ENCODE measurements around the gene LMAN1. TPM values are rescaled to one million over a fixed set of nuclear protein-coding genes. Genes with fewer than 3 reads are reported as not detected.

LMAN1 gene
- total and polyA plus RNA-seq, 4 donors = 18.9 to 108 (median 67.2) TPM

GRCh38 chr18:59305295-59305694, 53.8 kb downstream of the LMAN1 start:
- no peak overlapping the region for H3K4me3 ChIP-seq
- 71 to 75% methylated on average over 4 of the region's 4 CpGs for WGBS, 2 donors
- H3K36me3 ChIP-seq (ENCODE audit: control insufficient read depth in 4 of 4, insufficient read depth in 4 of 4, low read length in 4 of 4) = no peaks in the 10 kb centered on the region
- H3K9me3 ChIP-seq (ENCODE audit: control insufficient read depth in 4 of 4, insufficient read depth in 3 of 4, low read length in 3 of 4) = no peaks in the 10 kb centered on the region
- H3K27me3 ChIP-seq (ENCODE audit: control insufficient read depth in 3 of 3, insufficient read depth in 3 of 3, low read length in 2 of 3) = peaks cover 3 to 19% (median 9%) of the 10 kb centered on the region in 3 donors
- ATAC-seq (ENCODE audit: insufficient read depth, low FRiP score) (no peak), DNase-seq (no peak)
- no peak overlapping the region for H3K27ac ChIP-seq (ENCODE audit: low read depth in 1 of 2, low read length in 1 of 2)
- no peak overlapping the region for H3K9ac ChIP-seq (ENCODE audit: insufficient read depth in 1 of 2, low read length in 2 of 2)
- peaks cover 0 to 8% (median 0%) of the 10 kb centered on the region in 5 donors for H3K4me1 ChIP-seq (ENCODE audit: control insufficient read depth in 5 of 5, insufficient read depth in 5 of 5, low read length in 5 of 5)
- TF ChIP-seq, protein P1, sequence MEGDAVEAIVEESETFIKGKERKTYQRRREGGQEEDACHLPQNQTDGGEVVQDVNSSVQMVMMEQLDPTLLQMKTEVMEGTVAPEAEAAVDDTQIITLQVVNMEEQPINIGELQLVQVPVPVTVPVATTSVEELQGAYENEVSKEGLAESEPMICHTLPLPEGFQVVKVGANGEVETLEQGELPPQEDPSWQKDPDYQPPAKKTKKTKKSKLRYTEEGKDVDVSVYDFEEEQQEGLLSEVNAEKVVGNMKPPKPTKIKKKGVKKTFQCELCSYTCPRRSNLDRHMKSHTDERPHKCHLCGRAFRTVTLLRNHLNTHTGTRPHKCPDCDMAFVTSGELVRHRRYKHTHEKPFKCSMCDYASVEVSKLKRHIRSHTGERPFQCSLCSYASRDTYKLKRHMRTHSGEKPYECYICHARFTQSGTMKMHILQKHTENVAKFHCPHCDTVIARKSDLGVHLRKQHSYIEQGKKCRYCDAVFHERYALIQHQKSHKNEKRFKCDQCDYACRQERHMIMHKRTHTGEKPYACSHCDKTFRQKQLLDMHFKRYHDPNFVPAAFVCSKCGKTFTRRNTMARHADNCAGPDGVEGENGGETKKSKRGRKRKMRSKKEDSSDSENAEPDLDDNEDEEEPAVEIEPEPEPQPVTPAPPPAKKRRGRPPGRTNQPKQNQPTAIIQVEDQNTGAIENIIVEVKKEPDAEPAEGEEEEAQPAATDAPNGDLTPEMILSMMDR (IDR thresholded peaks at IDR 0.05; ENCODE audit: control extremely low read depth, extremely low read depth) = no peak

DNA sequence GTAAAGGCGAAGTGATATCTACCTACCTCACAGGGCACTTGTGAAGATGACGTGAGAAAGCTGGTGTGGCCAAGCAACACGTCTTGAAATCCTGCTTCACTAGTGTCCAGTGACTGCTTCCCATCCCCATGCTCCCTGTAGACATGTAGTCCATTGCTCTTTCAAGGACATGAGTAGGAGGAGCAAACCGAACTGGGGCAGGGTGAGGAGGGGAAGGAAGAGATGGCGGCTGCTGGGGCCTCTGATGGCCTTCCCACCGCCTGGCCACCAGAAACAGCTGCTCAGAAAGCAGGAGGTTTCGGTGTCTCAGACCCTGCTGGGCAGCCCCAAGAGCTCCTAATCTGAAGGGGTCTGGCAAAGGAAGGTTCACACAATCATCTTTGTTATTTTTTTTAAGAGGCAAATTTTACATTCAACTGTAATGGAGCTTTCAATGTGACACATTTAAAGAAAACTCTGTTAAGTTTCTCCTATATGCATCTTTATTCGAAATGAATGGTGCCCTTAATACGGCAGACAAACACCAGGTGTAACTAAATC, 55.3 kb downstream of the LMAN1 start:
- no peak for DNase-seq
- H3K4me3 ChIP-seq = no peak overlapping the region
- H3K27ac ChIP-seq (ENCODE audit: low read depth in 1 of 2, low read length in 1 of 2) = no peak overlapping the region
- TF ChIP-seq, protein P1 (IDR thresholded peaks at IDR 0.05; ENCODE audit: control extremely low read depth, extremely low read depth) = no peak
- no peak for ATAC-seq (ENCODE audit: insufficient read depth, low FRiP score)
- H3K36me3 ChIP-seq (ENCODE audit: control insufficient read depth in 4 of 4, insufficient read depth in 4 of 4, low read length in 4 of 4) = no peaks in the 10 kb centered on the region
- H3K9ac ChIP-seq (ENCODE audit: insufficient read depth in 1 of 2, low read length in 2 of 2) = no peak overlapping the region
- H3K9me3 ChIP-seq (ENCODE audit: control insufficient read depth in 4 of 4, insufficient read depth in 3 of 4, low read length in 3 of 4) = no peaks in the 10 kb centered on the region
- peaks cover 0 to 2% (median 0%) of the 10 kb centered on the region in 5 donors for H3K4me1 ChIP-seq (ENCODE audit: control insufficient read depth in 5 of 5, insufficient read depth in 5 of 5, low read length in 5 of 5)
- WGBS, 2 donors = 80 to 83% methylated on average over 9 of the region's 9 CpGs
- H3K27me3 ChIP-seq (ENCODE audit: control insufficient read depth in 3 of 3, insufficient read depth in 3 of 3, low read length in 2 of 3) = peaks cover 3 to 15% (median 9%) of the 10 kb centered on the region in 3 donors

DNA sequence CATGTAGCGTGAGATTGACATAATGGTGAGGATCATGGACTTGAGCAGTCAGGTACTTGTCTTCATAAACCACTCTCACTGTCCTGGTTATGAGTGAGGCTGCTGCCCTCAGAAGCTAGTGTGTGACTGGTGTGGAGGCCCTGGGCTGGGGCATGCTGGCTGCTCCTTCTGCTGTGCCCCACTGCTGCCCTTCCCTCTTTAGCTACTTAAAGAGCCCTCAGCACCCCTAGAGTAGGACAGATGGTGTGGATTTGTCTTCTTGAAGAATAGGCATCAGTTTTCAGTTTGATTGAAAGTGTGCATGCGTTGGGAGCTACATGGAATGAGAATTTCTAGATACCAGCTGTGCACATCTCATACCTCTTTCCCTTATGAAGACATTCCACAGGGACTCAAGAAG, 56.1 kb downstream of the LMAN1 start:
- Histone ChIP-seq H3K9me3 (ENCODE audit: control insufficient read depth in 4 of 4, insufficient read depth in 3 of 4, low read length in 3 of 4) (no peaks in the 10 kb centered on the region), H3K27ac (ENCODE audit: low read depth in 1 of 2, low read length in 1 of 2) (no peak overlapping the region), H3K36me3 (ENCODE audit: control insufficient read depth in 4 of 4, insufficient read depth in 4 of 4, low read length in 4 of 4) (no peaks in the 10 kb centered on the region), H3K4me3 (no peak overlapping the region), H3K27me3 (ENCODE audit: control insufficient read depth in 3 of 3, insufficient read depth in 3 of 3, low read length in 2 of 3) (peaks cover 3 to 15% (median 9%) of the 10 kb centered on the region in 3 donors), H3K4me1 (ENCODE audit: control insufficient read depth in 5 of 5, insufficient read depth in 5 of 5, low read length in 5 of 5) (no peaks in the 10 kb centered on the region), H3K9ac (ENCODE audit: insufficient read depth in 1 of 2, low read length in 2 of 2) (no peak overlapping the region)
- TF ChIP-seq, protein P1 (IDR thresholded peaks at IDR 0.05; ENCODE audit: control extremely low read depth, extremely low read depth) = no peak
- no peak for DNase-seq
- 82 to 86% methylated on average over 2 of the region's 2 CpGs for WGBS, 2 donors
- ATAC-seq (ENCODE audit: insufficient read depth, low FRiP score) = no peak

- Histone ChIP-seq H3K9ac (ENCODE audit: insufficient read depth in 1 of 2, low read length in 2 of 2) (no peak overlapping the region), H3K4me1 (ENCODE audit: control insufficient read depth in 5 of 5, insufficient read depth in 5 of 5, low read length in 5 of 5) (no peaks in the 10 kb centered on the region), H3K9me3 (ENCODE audit: control insufficient read depth in 4 of 4, insufficient read depth in 3 of 4, low read length in 3 of 4) (no peaks in the 10 kb centered on the region), H3K4me3 (no peak overlapping the region), H3K36me3 (ENCODE audit: control insufficient read depth in 4 of 4, insufficient read depth in 4 of 4, low read length in 4 of 4) (no peaks in the 10 kb centered on the region), H3K27me3 (ENCODE audit: control insufficient read depth in 3 of 3, insufficient read depth in 3 of 3, low read length in 2 of 3) (peaks cover 0 to 15% (median 9%) of the 10 kb centered on the region in 3 donors), H3K27ac (ENCODE audit: low read depth in 1 of 2, low read length in 1 of 2) (no peak overlapping the region)
- 81 to 86% methylated on average over 4 of the region's 4 CpGs for WGBS, 2 donors
- TF ChIP-seq, protein P1 (IDR thresholded peaks at IDR 0.05; ENCODE audit: control extremely low read depth, extremely low read depth) = no peak
- DNase-seq = no peak
- ATAC-seq (ENCODE audit: insufficient read depth, low FRiP score) = no peak
Observed at GRCh38 chr18:59301929-59302328, 57.1 kb downstream of the LMAN1 start.
